MM.1S (cell line): ENCODE results near the gene DHRS11.

Experiments
- DNase-seq: peaks from one replicate; pipeline ENCODE4 v3.0.0-alpha.2; 2015
- H2AFZ ChIP-seq: fragments of 300-600 bp; sonication (generic); 2 replicates; pipeline ENCODE4 v1.6.0; 2016; ENCODE audit warnings: antibody characterized with exemption, low read length
- H3F3A ChIP-seq: fragments of 300-600 bp; sonication (generic); 2 replicates; pipeline ENCODE4 v1.6.1; 2016; ENCODE audit warnings: mild to moderate bottlenecking, antibody characterized with exemption, low read length, moderate library complexity, mixed read lengths; ENCODE audit not compliant: insufficient read depth
- H3K27ac ChIP-seq: fragments of 300-600 bp; sonication (generic); 2 replicates; pipeline ENCODE4 v1.5.1; 2016; ENCODE audit warnings: mild to moderate bottlenecking, low read length
- H3K27me3 ChIP-seq: fragments of 300-600 bp; sonication (generic); replicated peaks from 2 replicates; pipeline ENCODE4 v1.6.0; 2016; ENCODE audit warnings: low read length; ENCODE audit not compliant: insufficient read depth
- H3K36me3 ChIP-seq: fragments of 300-600 bp; sonication (generic); replicated peaks from 2 replicates; pipeline ENCODE4 v1.6.1; 2016; ENCODE audit warnings: mild to moderate bottlenecking, low read length, mixed read lengths; ENCODE audit not compliant: insufficient read depth
- H3K4me1 ChIP-seq: fragments of 300-600 bp; sonication (generic); 2 replicates; pipeline ENCODE4 v1.6.1; 2016; ENCODE audit warnings: low read length, mixed read lengths
- H3K4me2 ChIP-seq: fragments of 300-600 bp; sonication (generic); 2 replicates; pipeline ENCODE4 v1.6.0; 2016; ENCODE audit warnings: low read depth, low read length
- H3K4me3 ChIP-seq: fragments of 300-600 bp; sonication (generic); 2 replicates; pipeline ENCODE4 v1.5.1; 2016; ENCODE audit warnings: low read length, mixed read lengths
- H3K79me2 ChIP-seq: fragments of 300-600 bp; sonication (generic); 2 replicates; pipeline ENCODE4 v1.6.1; 2016; ENCODE audit warnings: mixed run types, low read length, mixed read lengths
- H3K9ac ChIP-seq: fragments of 300-600 bp; sonication (generic); 2 replicates; pipeline ENCODE4 v1.6.1; 2016; ENCODE audit warnings: low read length, mixed read lengths
- H3K9me2 ChIP-seq: fragments of 300-600 bp; sonication (generic); replicated peaks from 2 replicates; pipeline ENCODE4 v1.6.1; 2016; ENCODE audit warnings: mild to moderate bottlenecking, low read length, mixed read lengths; ENCODE audit not compliant: insufficient read depth
- H3K9me3 ChIP-seq: fragments of 300-600 bp; sonication (generic); replicated peaks from 2 replicates; pipeline ENCODE4 v1.6.1; 2016; ENCODE audit warnings: mild to moderate bottlenecking, low read length, mixed read lengths; ENCODE audit not compliant: insufficient read depth
- H4K20me1 ChIP-seq: fragments of 300-600 bp; sonication (generic); 2 replicates; pipeline ENCODE4 v1.6.1; 2016; ENCODE audit warnings: mild to moderate bottlenecking, low read length, moderate library complexity, mixed read lengths; ENCODE audit not compliant: insufficient read depth
- EZH2 ChIP-seq: fragments of 300-600 bp; sonication (generic); optimal IDR thresholded peaks from 2 replicates; pipeline ENCODE3; 2017; ENCODE audit warnings: low read depth, mild to moderate bottlenecking, antibody characterized with exemption, low read length, mixed read lengths
- EZH2phosphoT487 ChIP-seq: fragments of 300-600 bp; sonication (generic); IDR thresholded peaks from 2 replicates; pipeline ENCODE4 v1.6.1; 2018; ENCODE audit warnings: antibody characterized with exemption, low read length
- TF ChIP-seq, protein P1 (sequence below): fragments of 300-600 bp; sonication (generic); IDR thresholded peaks from 2 replicates; pipeline ENCODE4 v1.5.1; 2016; ENCODE audit warnings: antibody characterized with exemption, low read length, mixed read lengths

DHRS11 gene

GRCh38 chr17:36544307-36545076 lies 47.2 kb upstream of the DHRS11 start, which contains the start of gene GGNBP2:
Gene GGNBP2 (plus strand): TSS chr17:36544919. CDS start chr17:36545725, 806 bp downstream.
- H2AFZ ChIP-seq = peak within 1 kb of the TSS; percentile 100
- no peaks in the 10 kb centered on the region for H3K27me3 ChIP-seq
- TF ChIP-seq EZH2 (no peak), EZH2phosphoT487 (no peak)
- TF ChIP-seq, protein P1, sequence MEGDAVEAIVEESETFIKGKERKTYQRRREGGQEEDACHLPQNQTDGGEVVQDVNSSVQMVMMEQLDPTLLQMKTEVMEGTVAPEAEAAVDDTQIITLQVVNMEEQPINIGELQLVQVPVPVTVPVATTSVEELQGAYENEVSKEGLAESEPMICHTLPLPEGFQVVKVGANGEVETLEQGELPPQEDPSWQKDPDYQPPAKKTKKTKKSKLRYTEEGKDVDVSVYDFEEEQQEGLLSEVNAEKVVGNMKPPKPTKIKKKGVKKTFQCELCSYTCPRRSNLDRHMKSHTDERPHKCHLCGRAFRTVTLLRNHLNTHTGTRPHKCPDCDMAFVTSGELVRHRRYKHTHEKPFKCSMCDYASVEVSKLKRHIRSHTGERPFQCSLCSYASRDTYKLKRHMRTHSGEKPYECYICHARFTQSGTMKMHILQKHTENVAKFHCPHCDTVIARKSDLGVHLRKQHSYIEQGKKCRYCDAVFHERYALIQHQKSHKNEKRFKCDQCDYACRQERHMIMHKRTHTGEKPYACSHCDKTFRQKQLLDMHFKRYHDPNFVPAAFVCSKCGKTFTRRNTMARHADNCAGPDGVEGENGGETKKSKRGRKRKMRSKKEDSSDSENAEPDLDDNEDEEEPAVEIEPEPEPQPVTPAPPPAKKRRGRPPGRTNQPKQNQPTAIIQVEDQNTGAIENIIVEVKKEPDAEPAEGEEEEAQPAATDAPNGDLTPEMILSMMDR = no peak
- H4K20me1 ChIP-seq = peaks cover 16% of the 10 kb centered on the region
- H3K36me3 ChIP-seq = peaks cover 5% of the 10 kb centered on the region; the same call in 1 of the 2 replicates
- no peaks in the 10 kb centered on the region for H3K9me2 ChIP-seq
- peak within 1 kb of the TSS; percentile 96 for H3K4me3 ChIP-seq
- peak; percentile 90 for DNase-seq
- H3K79me2 ChIP-seq = peaks cover 58% of the 10 kb centered on the region
- no peaks in the 10 kb centered on the region for H3K9me3 ChIP-seq
- H3F3A ChIP-seq = peaks cover 24% of the 10 kb centered on the region
- H3K27ac ChIP-seq = peak within 1 kb of the TSS; percentile 99
- peak within 1 kb of the TSS; percentile 99 for H3K9ac ChIP-seq
- peak within 1 kb of the TSS; percentile 90 for H3K4me2 ChIP-seq
- H3K4me1 ChIP-seq = peaks cover 21% of the 10 kb centered on the region

GRCh38 chr17:36545077-36545464 lies 46.6 kb upstream of the DHRS11 start:
- Histone ChIP-seq H3K9ac (peak overlapping the region; percentile 99), H4K20me1 (peaks cover 16% of the 10 kb centered on the region), H3K9me2 (no peaks in the 10 kb centered on the region), H3K27ac (peak overlapping the region; percentile 99), H3F3A (peaks cover 25% of the 10 kb centered on the region), H3K4me1 (peaks cover 24% of the 10 kb centered on the region), H3K9me3 (no peaks in the 10 kb centered on the region), H2AFZ (peak overlapping the region; percentile 100), H3K4me3 (peak overlapping the region; percentile 96), H3K36me3 (peaks cover 5% of the 10 kb centered on the region; the same call in 1 of the 2 replicates), H3K4me2 (peak overlapping the region; percentile 77), H3K79me2 (peaks cover 63% of the 10 kb centered on the region), H3K27me3 (no peaks in the 10 kb centered on the region)
- TF ChIP-seq, protein P1 = no peak
- TF ChIP-seq EZH2 = no peak
- no peak for TF ChIP-seq EZH2phosphoT487
- DNase-seq = no peak

DNA sequence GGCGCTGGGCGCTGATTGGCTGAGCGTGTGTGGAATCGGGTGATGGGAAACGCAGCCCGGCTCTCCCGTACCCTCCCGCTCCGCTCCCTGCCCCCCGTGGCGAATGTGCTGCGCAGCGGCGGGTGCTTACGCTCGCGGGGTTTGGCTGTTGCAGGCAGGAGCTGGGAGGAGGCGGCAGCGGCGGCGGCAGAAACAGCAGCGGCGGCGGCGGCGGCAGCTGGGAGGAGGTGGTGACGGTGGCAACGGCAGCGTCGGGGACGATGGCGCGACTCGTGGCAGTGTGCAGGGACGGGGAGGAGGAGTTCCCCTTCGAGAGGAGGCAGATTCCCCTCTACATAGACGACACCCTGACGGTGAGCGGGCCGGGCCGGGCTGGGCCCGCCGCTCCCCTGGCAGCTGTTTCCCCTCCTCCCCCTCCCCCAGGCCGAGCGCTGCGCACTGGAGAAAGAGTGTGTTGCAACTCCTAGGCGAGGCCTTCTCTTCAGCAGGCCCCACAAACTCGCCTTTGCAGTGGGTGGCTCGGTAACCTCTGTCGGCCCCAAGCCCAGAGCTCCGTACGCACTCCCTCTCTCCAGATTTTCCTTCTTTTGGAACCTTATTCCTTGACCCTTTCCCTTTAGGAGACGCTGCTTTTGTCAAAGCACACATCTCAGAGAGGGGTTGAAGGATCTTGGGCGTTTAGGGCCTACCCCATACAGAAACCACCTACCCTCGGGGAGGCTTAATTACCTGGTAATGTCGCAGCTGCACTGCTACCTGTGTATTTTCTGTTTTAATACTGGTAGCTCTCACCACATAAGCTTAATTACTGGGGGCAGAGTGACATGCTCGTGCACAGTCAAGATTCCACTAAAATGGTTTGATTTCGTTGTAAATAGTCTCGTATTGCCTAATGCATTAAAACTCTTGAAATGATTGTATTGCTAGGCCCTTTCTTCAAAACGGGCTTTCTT lies 45.9 kb upstream of the DHRS11 start:
- DNase-seq = peak; percentile 97
- peaks cover 26% of the 10 kb centered on the region for H3F3A ChIP-seq
- H3K4me3 ChIP-seq = peak overlapping the region; percentile 84

More for the DNA sequence above, 45.9 kb upstream of the DHRS11 start:
- Histone ChIP-seq H3K79me2 (peaks cover 70% of the 10 kb centered on the region), H3K9me2 (no peaks in the 10 kb centered on the region), H3K4me1 (peaks cover 30% of the 10 kb centered on the region), H3K27ac (peak overlapping the region; percentile 78), H3K36me3 (peaks cover 5% of the 10 kb centered on the region; the same call in 1 of the 2 replicates), H4K20me1 (peaks cover 22% of the 10 kb centered on the region), H3K4me2 (peak overlapping the region; percentile 90), H3K27me3 (no peaks in the 10 kb centered on the region), H2AFZ (0 out of 2 replicates have a peak overlapping the region, but pooled peaks have one; percentile 25), H3K9ac (peak overlapping the region; percentile 76), H3K9me3 (no peaks in the 10 kb centered on the region)
- no peak for TF ChIP-seq EZH2
- TF ChIP-seq, protein P1 = no peak
- TF ChIP-seq EZH2phosphoT487 = no peak
